HUES48 (cell line): ENCODE data around the gene C1orf35.
A peak's percentile ranks its signal among the peaks of the same experiment; 100 is the strongest.

Experiments used
- H3K27ac ChIP-seq: one replicate; pipeline ENCODE4 v1.7.0; 2013; ENCODE audit warnings: low read depth, low read length, inconsistent platforms
- H3K27me3 ChIP-seq: 2 replicates; pipeline ENCODE4 v1.6.1; 2013; ENCODE audit warnings: mild to moderate bottlenecking, low read length; ENCODE audit not compliant: control insufficient read depth, insufficient read depth
- H3K36me3 ChIP-seq: 2 replicates; pipeline ENCODE4 v1.6.1; 2013; ENCODE audit warnings: low read length; ENCODE audit not compliant: control insufficient read depth, insufficient read depth
- H3K4me1 ChIP-seq: 2 replicates; pipeline ENCODE4 v1.6.1; 2013; ENCODE audit warnings: mild to moderate bottlenecking, low read length; ENCODE audit not compliant: control insufficient read depth, insufficient read depth
- H3K4me3 ChIP-seq: 2 replicates; pipeline ENCODE4 v1.5.1; 2013; ENCODE audit warnings: mild to moderate bottlenecking, low read depth, low read length
- H3K9ac ChIP-seq: 2 replicates; pipeline ENCODE4 v1.6.1; 2013; ENCODE audit warnings: mild to moderate bottlenecking, low read depth, low read length, moderate library complexity
- H3K9me3 ChIP-seq: 2 replicates; pipeline ENCODE4 v1.6.1; 2013; ENCODE audit warnings: low read length; ENCODE audit not compliant: control insufficient read depth, insufficient read depth

The C1orf35 gene

GRCh38 chr1:228093050-228093906 is 9.8 kb downstream of the C1orf35 start:
- Histone ChIP-seq H3K4me1 (no peaks in the 10 kb centered on the region), H3K27me3 (no peaks in the 10 kb centered on the region), H3K4me3 (no peak overlapping the region), H3K9ac (no peak overlapping the region), H3K36me3 (peaks cover 25% of the 10 kb centered on the region), H3K27ac (no peak overlapping the region), H3K9me3 (no peaks in the 10 kb centered on the region)

- Histone ChIP-seq H3K27ac (no peak overlapping the region), H3K27me3 (no peaks in the 10 kb centered on the region), H3K9me3 (no peaks in the 10 kb centered on the region), H3K4me1 (no peaks in the 10 kb centered on the region), H3K4me3 (no peak overlapping the region), H3K9ac (no peak overlapping the region), H3K36me3 (peaks cover 22% of the 10 kb centered on the region)
Observed at GRCh38 chr1:228092342-228093049, 10.6 kb downstream of the C1orf35 start.

DNA sequence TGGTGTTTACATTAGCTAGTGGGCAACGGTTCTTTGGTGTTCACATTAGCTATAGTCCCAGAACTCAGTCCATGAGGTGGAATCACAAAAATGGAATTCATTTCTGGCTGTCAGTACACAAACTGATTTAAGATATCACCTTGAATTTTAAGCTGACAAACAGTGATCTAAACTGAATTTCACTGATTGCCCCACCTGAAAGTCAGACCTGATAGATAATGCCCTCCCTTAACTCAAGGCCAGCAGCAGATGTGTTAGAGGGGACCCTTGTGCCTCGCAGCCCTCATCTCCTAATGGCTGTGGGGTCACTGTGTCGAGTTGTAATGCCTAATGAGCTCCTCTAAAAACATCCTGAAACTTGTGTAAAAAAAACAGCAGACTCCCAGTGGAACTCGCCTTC is 12.0 kb downstream of the C1orf35 start:
- H3K9me3 ChIP-seq, result no peaks in the 10 kb centered on the region
- no peak overlapping the region for H3K9ac ChIP-seq
- H3K27me3 ChIP-seq, result no peaks in the 10 kb centered on the region
- no peak overlapping the region for H3K27ac ChIP-seq
- no peaks in the 10 kb centered on the region for H3K4me1 ChIP-seq
- H3K36me3 ChIP-seq, result peaks cover 15% of the 10 kb centered on the region
- no peak overlapping the region for H3K4me3 ChIP-seq

DNA sequence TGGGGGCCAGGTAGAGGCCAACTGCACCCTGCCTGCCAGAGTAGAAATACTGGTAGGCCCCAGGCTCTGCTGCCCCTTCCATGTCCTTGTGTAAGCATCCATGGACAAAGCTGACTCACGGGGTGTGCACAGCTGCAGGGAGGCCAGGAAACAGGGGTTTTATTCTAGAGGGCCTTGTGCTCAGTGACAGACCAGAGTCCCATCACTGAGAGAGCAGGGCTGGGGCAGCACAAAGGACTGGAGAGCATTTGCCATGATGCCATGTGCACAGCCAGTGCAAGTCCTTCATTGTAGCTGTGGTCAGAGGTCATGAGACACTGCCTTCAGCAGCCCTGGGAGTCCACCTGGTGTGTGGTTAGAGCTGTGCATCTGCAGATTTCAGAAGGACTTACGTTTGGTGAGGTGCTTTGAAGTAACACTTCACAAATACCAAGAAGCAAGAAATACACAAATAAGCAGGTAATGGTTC is 12.5 kb downstream of the C1orf35 start:
- H3K9ac ChIP-seq, result no peak overlapping the region
- H3K27me3 ChIP-seq, result no peaks in the 10 kb centered on the region
- H3K36me3 ChIP-seq, result peaks cover 15% of the 10 kb centered on the region
- H3K4me1 ChIP-seq, result no peaks in the 10 kb centered on the region
- no peak overlapping the region for H3K27ac ChIP-seq
- no peaks in the 10 kb centered on the region for H3K9me3 ChIP-seq
- H3K4me3 ChIP-seq, result no peak overlapping the region

GRCh38 chr1:228089519-228090380 is 13.4 kb downstream of the C1orf35 start:
- Histone ChIP-seq H3K4me3 (no peak overlapping the region), H3K36me3 (peaks cover 18% of the 10 kb centered on the region), H3K9me3 (no peaks in the 10 kb centered on the region), H3K27ac (no peak overlapping the region), H3K9ac (no peak overlapping the region), H3K4me1 (peaks cover 6% of the 10 kb centered on the region), H3K27me3 (no peaks in the 10 kb centered on the region)

DNA sequence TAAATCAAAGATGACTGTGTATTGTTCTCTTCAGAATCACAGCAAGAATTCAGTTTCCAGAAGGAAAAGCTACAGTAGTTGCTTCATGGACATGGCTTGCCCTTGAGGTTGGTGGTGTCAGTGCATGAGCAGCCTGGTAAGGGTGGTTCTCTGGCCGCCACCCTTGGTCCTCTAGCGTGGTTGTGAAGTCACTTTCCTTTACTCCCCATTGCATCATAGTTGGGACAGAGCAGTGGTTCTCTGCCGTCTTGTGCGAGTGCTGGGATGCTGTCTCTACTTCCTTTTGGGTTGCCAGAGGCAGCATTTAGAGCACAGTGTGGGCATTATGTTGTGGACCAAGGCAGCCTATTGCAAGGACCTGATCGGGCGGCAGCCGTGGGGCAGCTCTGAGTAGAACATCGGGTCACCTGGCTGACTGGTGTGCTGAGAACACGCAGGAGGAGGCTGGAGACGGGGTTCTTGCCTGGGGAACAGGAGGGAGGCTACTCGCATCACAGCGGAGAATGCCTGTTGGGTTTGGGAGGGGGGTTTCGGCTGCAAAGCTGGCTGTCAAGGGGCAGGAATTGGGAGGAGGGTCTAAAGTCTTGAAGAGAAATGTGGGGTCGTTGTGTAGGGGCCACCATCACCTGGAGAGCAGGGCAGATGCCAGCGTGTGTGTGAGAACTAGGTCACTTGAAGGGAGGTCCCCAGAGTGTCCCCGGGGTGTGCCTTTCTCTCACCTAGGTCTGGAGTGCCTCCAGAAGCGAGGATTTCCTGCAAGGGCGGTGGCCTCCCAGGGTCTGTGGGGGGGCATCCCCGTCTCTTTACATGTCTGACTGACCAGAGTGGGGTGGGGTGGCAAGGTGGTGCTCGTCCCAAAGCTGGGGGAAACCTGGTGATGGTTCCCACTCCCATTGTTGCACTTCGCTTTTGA is 14.3 kb downstream of the C1orf35 start:
- Histone ChIP-seq H3K4me3 (no peak overlapping the region), H3K9me3 (no peaks in the 10 kb centered on the region), H3K9ac (no peak overlapping the region), H3K36me3 (peaks cover 25% of the 10 kb centered on the region), H3K27me3 (no peaks in the 10 kb centered on the region), H3K27ac (no peak overlapping the region), H3K4me1 (peaks cover 15% of the 10 kb centered on the region)

GRCh38 chr1:228087771-228088251 is 15.3 kb downstream of the C1orf35 start:
- no peak overlapping the region for H3K4me3 ChIP-seq
- no peaks in the 10 kb centered on the region for H3K27me3 ChIP-seq
- H3K4me1 ChIP-seq, result peaks cover 15% of the 10 kb centered on the region
- H3K36me3 ChIP-seq, result peaks cover 25% of the 10 kb centered on the region
- no peaks in the 10 kb centered on the region for H3K9me3 ChIP-seq
- H3K27ac ChIP-seq, result no peak overlapping the region
- no peak overlapping the region for H3K9ac ChIP-seq

GRCh38 chr1:228085287-228085951 is 17.7 kb downstream of the C1orf35 start:
- Histone ChIP-seq H3K4me3 (0 out of 2 replicates have a peak overlapping the region, but pooled peaks have one; percentile 81), H3K9me3 (no peaks in the 10 kb centered on the region), H3K27me3 (no peaks in the 10 kb centered on the region), H3K9ac (no peak overlapping the region), H3K27ac (peak overlapping the region; percentile 81), H3K4me1 (peaks cover 17% of the 10 kb centered on the region), H3K36me3 (peaks cover 22% of the 10 kb centered on the region)

- peaks cover 22% of the 10 kb centered on the region for H3K36me3 ChIP-seq
- H3K4me1 ChIP-seq, result peaks cover 17% of the 10 kb centered on the region
- H3K4me3 ChIP-seq, result peak overlapping the region; percentile 81; the same call in 1 of the 2 replicates
- no peak overlapping the region for H3K9ac ChIP-seq
- peak overlapping the region; percentile 51 for H3K27ac ChIP-seq
- no peaks in the 10 kb centered on the region for H3K27me3 ChIP-seq
- no peaks in the 10 kb centered on the region for H3K9me3 ChIP-seq
Observed at GRCh38 chr1:228084797-228085196, 18.3 kb downstream of the C1orf35 start.
